Measurements from ENCODE around the gene TRMT11.

Gene TRMT11

DNA sequence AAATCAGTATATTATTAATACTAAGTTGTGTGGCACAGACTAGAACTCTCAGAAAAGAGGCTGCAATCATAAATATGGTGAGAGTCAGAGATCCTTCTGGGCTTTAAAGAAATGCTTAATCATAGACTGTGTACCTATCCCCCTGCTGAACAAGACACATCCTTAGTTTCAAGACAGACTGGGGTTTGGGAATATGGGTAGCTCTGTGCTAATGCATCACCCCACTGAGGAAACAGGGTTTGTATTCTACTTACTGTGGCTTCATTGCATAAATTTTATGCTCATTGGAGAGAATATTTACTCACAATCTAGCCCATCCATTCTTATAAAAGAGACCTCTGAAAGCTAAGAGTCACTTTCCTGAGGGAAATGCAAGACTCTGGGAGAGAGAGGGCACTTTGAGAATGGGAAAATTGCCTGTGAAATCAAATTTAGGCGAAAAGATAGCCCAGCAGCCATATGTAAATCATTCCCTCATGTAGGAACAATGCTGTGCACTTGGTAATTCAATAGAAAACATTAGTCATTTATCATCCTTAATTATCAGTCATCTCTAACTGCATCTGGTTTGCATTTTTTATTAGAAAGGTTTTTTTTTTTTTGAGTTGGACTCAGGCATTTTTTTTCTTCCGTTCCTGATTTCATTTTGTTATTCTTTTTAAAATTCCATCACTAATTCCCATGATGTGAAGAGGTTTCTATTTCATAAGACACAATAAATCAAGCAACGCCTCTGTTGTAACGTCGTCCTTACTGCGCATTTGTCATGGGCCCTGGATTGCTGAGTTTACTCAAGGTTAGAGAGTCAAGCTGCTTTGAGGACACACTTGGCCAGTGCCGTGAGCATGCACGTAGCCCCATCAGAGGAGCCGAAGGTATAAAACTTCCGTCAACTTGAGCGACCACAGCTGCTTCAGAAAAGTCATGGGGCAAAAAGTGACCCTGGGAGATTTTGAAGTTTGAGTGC lies 91.8 kb downstream of the TRMT11 start:
- DNase-seq, result no peak

DNA sequence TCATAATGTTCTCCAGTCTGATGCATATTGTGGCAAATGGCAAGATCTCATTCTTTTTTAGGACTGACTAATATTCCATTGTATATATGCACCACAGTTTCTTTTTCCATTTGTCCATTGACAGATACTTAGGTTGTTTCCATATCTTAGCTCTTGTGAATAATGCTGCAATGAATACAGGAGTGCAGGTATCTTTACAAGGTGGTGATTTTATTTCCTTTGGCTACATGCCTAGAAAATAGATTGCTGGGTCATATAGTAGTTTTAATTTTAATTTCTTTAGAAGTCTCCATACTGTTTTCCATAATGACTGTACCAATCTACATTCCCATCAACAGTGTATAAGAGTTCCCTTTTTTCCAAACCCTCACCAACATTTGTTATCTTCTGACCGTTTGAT lies 97.5 kb downstream of the TRMT11 start:
- DNase-seq, result no peak

DNA sequence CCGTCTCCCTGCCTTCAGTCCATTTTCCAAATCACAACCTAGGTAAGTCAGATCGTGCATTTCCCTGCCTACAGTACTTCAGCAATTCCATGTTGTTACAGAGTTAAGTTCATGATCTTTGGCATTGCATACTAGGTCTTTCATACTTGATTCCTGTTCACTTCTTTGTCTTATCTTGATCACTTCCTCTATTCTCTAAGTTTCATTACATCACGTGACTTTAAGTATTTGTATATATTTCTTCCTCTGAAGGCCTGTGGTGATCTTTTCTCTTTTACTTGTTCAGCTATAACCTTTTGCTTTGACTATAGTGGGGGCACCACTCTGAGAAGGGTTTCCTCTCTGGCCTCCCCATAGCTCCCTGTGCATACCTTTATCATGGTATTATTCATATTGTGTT lies 100.2 kb downstream of the TRMT11 start:
- DNase-seq, result no peak

All from stimulated activated CD4-positive, alpha-beta T cell treated with anti-CD3 and anti-CD28 coated beads, Interleukin-2, amount 100 ng/mL, for 48 hours (primary cell).